BLaER1 treated with 17β-estradiol and CSF1 and Interleukin-3, amounts not matched to agents 10 nM and 100 nM (cell line): ENCODE data around the gene GBF1.

ENCODE experiments used
- H3K27ac ChIP-seq, 11 experiments: shearing (Covaris generic); formaldehyde crosslinking; 2 replicates each; pipeline ENCODE4 v1.8.1; 2022
- H3K27me3 ChIP-seq, 11 experiments: shearing (Covaris generic); formaldehyde crosslinking; 2 replicates each; pipeline ENCODE4 v1.8.1; 2022
- H3K36me3 ChIP-seq, 11 experiments: shearing (Covaris generic); formaldehyde crosslinking; 2 replicates each; pipeline ENCODE4 v1.8.1; 2022
- H3K4me1 ChIP-seq, 10 experiments: shearing (Covaris generic); formaldehyde crosslinking; 2 replicates each; pipeline ENCODE4 v1.8.1; 2022
- H3K4me2 ChIP-seq, 11 experiments: shearing (Covaris generic); formaldehyde crosslinking; 2 replicates each; pipeline ENCODE4 v1.8.1; 2022
- H3K4me3 ChIP-seq, 10 experiments: shearing (Covaris generic); formaldehyde crosslinking; 2 replicates each; pipeline ENCODE4 v1.8.1; 2022
- H3K9ac ChIP-seq, 11 experiments: shearing (Covaris generic); formaldehyde crosslinking; 2 replicates each; pipeline ENCODE4 v1.8.1; 2022
- H3K9me3 ChIP-seq, 11 experiments: shearing (Covaris generic); formaldehyde crosslinking; replicated peaks in 1 of 11; 2 replicates each; pipeline ENCODE4 v1.8.1; 2022
- H4K20me1 ChIP-seq, 11 experiments: shearing (Covaris generic); formaldehyde crosslinking; 2 replicates each; pipeline ENCODE4 v1.8.1; 2022
- Cebpa-rat ChIP-seq, 11 experiments: shearing (Covaris generic); IDR thresholded peaks; 2 replicates each; pipeline ENCODE4 v1.8.1; 2022

The GBF1 gene

GRCh38 chr10:102389894-102390293 lies 144.6 kb downstream of the GBF1 start:
- no peaks in the 10 kb centered on the region for H3K27me3 ChIP-seq
- no peaks in the 10 kb centered on the region for H3K9me3 ChIP-seq
- H3K4me2 ChIP-seq, result no peak overlapping the region
- H3K4me1 ChIP-seq, result peaks cover 15 to 37% (median 23%) of the 10 kb centered on the region in 10 experiments; a peak in 19 of 20 replicates
- H4K20me1 ChIP-seq, result peaks cover 0 to 7% (median 0%) of the 10 kb centered on the region in 11 experiments; a peak in 4 of 22 replicates
- H3K27ac ChIP-seq, result no peak overlapping the region
- no peak overlapping the region for H3K4me3 ChIP-seq
- no peak overlapping the region for H3K9ac ChIP-seq
- no peak for TF ChIP-seq Cebpa-rat (IDR thresholded peaks at IDR 0.05)
- no peaks in the 10 kb centered on the region for H3K36me3 ChIP-seq

- TF ChIP-seq Cebpa-rat (IDR thresholded peaks at IDR 0.05), result no peak
- peaks cover 0 to 12% (median 9%) of the 10 kb centered on the region in 11 experiments; a peak in 10 of 22 replicates for H4K20me1 ChIP-seq
- H3K36me3 ChIP-seq, result peaks cover 0 to 9% (median 0%) of the 10 kb centered on the region in 11 experiments; a peak in 4 of 22 replicates
- H3K27ac ChIP-seq, result no peak overlapping the region
- peak overlapping the region in 1 of 11 experiments; percentile 97; a peak in 1 of 22 replicates for H3K9ac ChIP-seq
- H3K4me1 ChIP-seq, result peaks cover 24 to 32% (median 29%) of the 10 kb centered on the region in 10 experiments
- no peak overlapping the region for H3K4me3 ChIP-seq
- no peaks in the 10 kb centered on the region for H3K9me3 ChIP-seq
- peak overlapping the region in 2 of 11 experiments; percentile 95; a peak in 2 of 22 replicates for H3K4me2 ChIP-seq
- H3K27me3 ChIP-seq, result no peaks in the 10 kb centered on the region
These were observed 147.0 kb downstream of the GBF1 start for GRCh38 chr10:102392306-102392705.

GRCh38 chr10:102393411-102394078 lies 148.2 kb downstream of the GBF1 start:
- peak overlapping the region; percentile 74 to 97 (median 88) for H3K27ac ChIP-seq
- H3K9me3 ChIP-seq, result no peaks in the 10 kb centered on the region
- H4K20me1 ChIP-seq, result peaks cover 0 to 24% (median 14%) of the 10 kb centered on the region in 11 experiments; a peak in 12 of 22 replicates
- peaks cover 4 to 21% (median 12%) of the 10 kb centered on the region in 11 experiments; a peak in 16 of 22 replicates for H3K36me3 ChIP-seq
- H3K4me1 ChIP-seq, result peaks cover 27 to 39% (median 35%) of the 10 kb centered on the region in 10 experiments
- TF ChIP-seq Cebpa-rat (IDR thresholded peaks at IDR 0.05), result no peak
- peak overlapping the region; percentile 64 to 91 (median 76) for H3K4me3 ChIP-seq
- no peaks in the 10 kb centered on the region for H3K27me3 ChIP-seq
- H3K9ac ChIP-seq, result peak overlapping the region; percentile 78 to 97 (median 86)
- peak overlapping the region; percentile 86 to 100 (median 98) for H3K4me2 ChIP-seq

GRCh38 chr10:102394079-102394800 lies 148.9 kb downstream of the GBF1 start:
- peak overlapping the region; percentile 74 to 97 (median 88) for H3K27ac ChIP-seq
- H3K4me1 ChIP-seq, result peaks cover 34 to 46% (median 42%) of the 10 kb centered on the region in 10 experiments
- H3K9ac ChIP-seq, result peak overlapping the region; percentile 78 to 97 (median 86)
- no peaks in the 10 kb centered on the region for H3K9me3 ChIP-seq
- H3K27me3 ChIP-seq, result no peaks in the 10 kb centered on the region
- no peak for TF ChIP-seq Cebpa-rat (IDR thresholded peaks at IDR 0.05)
- H3K36me3 ChIP-seq, result peaks cover 4 to 27% (median 14%) of the 10 kb centered on the region in 11 experiments; a peak in 16 of 22 replicates
- peaks cover 0 to 30% (median 17%) of the 10 kb centered on the region in 11 experiments; a peak in 12 of 22 replicates for H4K20me1 ChIP-seq
- peak overlapping the region; percentile 64 to 91 (median 76) for H3K4me3 ChIP-seq
- peak overlapping the region; percentile 86 to 100 (median 98) for H3K4me2 ChIP-seq

- H3K4me2 ChIP-seq, result peak overlapping the region; percentile 86 to 100 (median 98)
- peak overlapping the region; percentile 74 to 97 (median 88) for H3K27ac ChIP-seq
- no peaks in the 10 kb centered on the region for H3K27me3 ChIP-seq
- peaks cover 4 to 31% (median 15%) of the 10 kb centered on the region in 11 experiments; a peak in 16 of 22 replicates for H3K36me3 ChIP-seq
- H3K4me1 ChIP-seq, result peaks cover 38 to 50% (median 47%) of the 10 kb centered on the region in 10 experiments
- peak overlapping the region; percentile 64 to 91 (median 76) for H3K4me3 ChIP-seq
- peaks cover 0 to 34% (median 18%) of the 10 kb centered on the region in 11 experiments; a peak in 15 of 22 replicates for H4K20me1 ChIP-seq
- no peaks in the 10 kb centered on the region for H3K9me3 ChIP-seq
- no peak for TF ChIP-seq Cebpa-rat (IDR thresholded peaks at IDR 0.05)
- peak overlapping the region; percentile 78 to 97 (median 86) for H3K9ac ChIP-seq
These were observed 149.6 kb downstream of the GBF1 start for GRCh38 chr10:102394801-102395399.

- Histone ChIP-seq H3K4me2 (peak within 1 kb of the TSS; percentile 86 to 100 (median 99)), H3K27me3 (no peaks in the 10 kb centered on the region), H4K20me1 (peaks cover 0 to 42% (median 22%) of the 10 kb centered on the region in 11 experiments; a peak in 15 of 22 replicates), H3K36me3 (peaks cover 4 to 38% (median 22%) of the 10 kb centered on the region in 11 experiments; a peak in 19 of 22 replicates), H3K9ac (peak within 1 kb of the TSS; percentile 78 to 97 (median 86)), H3K4me1 (peaks cover 42 to 56% (median 50%) of the 10 kb centered on the region in 10 experiments), H3K4me3 (peak within 1 kb of the TSS; percentile 64 to 91 (median 76)), H3K9me3 (no peaks in the 10 kb centered on the region), H3K27ac (peak within 1 kb of the TSS; percentile 74 to 97 (median 88))
- TF ChIP-seq Cebpa-rat (IDR thresholded peaks at IDR 0.05), result no peak
These were observed 150.3 kb downstream of the GBF1 start, which contains the start of gene NFKB2 for GRCh38 chr10:102395400-102396316. Gene NFKB2, plus strand, starts transcription at chr10:102395705. Its CDS starts 255 bp downstream, at chr10:102395960.

- peak overlapping the region; percentile 64 to 91 (median 76) for H3K4me3 ChIP-seq
- H4K20me1 ChIP-seq, result peaks cover 0 to 48% (median 22%) of the 10 kb centered on the region in 11 experiments; a peak in 15 of 22 replicates
- peaks cover 42 to 56% (median 50%) of the 10 kb centered on the region in 10 experiments for H3K4me1 ChIP-seq
- H3K9me3 ChIP-seq, result no peaks in the 10 kb centered on the region
- peak overlapping the region; percentile 78 to 97 (median 86) for H3K9ac ChIP-seq
- no peak for TF ChIP-seq Cebpa-rat (IDR thresholded peaks at IDR 0.05)
- peaks cover 5 to 45% (median 28%) of the 10 kb centered on the region in 11 experiments; a peak in 21 of 22 replicates for H3K36me3 ChIP-seq
- peak overlapping the region; percentile 86 to 100 (median 97) for H3K4me2 ChIP-seq
- peak overlapping the region; percentile 58 to 97 (median 87); a peak in 21 of 22 replicates for H3K27ac ChIP-seq
- H3K27me3 ChIP-seq, result no peaks in the 10 kb centered on the region
These were observed 151.0 kb downstream of the GBF1 start for GRCh38 chr10:102396317-102396650.
